Measurements from ENCODE around the gene EPM2AIP1.

Gene EPM2AIP1

DNA sequence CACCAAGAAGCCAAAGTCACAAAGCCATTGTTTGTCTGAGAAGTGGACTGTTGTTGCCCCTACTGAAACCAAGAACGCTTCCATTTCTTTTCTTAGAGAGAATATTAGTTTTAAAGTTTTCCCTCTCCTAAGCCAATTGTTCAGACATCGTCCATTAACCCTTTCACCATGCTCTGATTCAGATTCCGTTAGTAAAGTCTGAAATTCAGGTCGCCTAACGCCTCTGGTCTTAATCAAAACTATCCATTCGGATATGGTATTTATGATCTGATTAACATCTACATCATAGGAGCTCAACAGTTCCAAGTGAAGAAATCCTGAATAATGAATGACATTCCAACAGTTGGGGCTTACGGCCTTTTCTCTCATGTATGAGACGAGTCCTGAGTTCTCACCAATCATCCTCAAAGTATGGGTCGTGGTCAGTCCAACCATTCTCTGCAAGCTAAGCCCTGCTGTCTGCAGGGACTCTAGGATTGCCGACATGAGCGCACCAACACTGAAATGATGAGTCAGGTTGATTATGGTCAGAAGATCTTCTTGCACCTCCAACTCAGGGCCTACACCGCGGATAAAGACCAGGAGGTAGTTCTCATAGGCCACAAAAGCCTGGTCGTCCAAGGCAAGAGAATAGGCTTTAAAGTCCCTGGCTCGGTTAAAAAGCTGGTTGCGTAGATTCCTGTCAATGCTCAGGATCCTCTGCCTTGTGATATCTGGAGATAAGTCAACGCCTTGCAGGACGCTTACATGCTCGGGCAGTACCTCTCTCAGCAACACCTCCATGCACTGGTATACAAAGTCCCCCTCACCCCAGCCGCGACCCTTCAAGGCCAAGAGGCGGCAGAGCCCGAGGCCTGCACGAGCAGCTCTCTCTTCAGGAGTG is 767 bp downstream of the EPM2AIP1 start:
- TF ChIP-seq, protein P1, sequence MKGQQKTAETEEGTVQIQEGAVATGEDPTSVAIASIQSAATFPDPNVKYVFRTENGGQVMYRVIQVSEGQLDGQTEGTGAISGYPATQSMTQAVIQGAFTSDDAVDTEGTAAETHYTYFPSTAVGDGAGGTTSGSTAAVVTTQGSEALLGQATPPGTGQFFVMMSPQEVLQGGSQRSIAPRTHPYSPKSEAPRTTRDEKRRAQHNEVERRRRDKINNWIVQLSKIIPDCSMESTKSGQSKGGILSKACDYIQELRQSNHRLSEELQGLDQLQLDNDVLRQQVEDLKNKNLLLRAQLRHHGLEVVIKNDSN (IDR thresholded peaks at IDR 0.05), result no peak

DNA sequence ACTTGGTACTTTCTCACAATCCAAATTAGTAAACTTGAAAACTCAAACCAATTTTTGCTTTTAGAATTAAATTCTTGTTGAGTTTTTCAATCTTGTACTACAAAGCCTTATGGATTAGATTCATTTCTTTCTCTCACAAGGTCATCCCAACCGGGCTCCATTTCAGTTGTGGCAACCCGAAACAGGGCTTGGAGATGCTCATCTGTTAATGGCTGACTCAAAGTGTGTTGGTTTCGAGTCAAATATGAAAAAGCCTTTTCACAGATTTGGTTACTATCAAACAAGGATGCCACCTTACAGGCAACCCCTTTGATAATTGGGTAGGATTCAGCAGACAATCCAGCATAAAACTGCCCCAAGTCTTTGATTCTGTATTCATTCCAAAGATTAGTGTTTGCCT is 1.8 kb downstream of the EPM2AIP1 start:
- TF ChIP-seq CREB1 (IDR thresholded peaks at IDR 0.05; ENCODE audit: low read depth) (no peak), CEBPB (IDR thresholded peaks at IDR 0.05) (no peak), TAF1 (IDR thresholded peaks at IDR 0.05; ENCODE audit: low read depth) (no peak), TEAD4 (IDR thresholded peaks at IDR 0.05) (no peak), NFIC (IDR thresholded peaks at IDR 0.05) (no peak)
- TF ChIP-seq, protein P1 (IDR thresholded peaks at IDR 0.05), result no peak

DNA sequence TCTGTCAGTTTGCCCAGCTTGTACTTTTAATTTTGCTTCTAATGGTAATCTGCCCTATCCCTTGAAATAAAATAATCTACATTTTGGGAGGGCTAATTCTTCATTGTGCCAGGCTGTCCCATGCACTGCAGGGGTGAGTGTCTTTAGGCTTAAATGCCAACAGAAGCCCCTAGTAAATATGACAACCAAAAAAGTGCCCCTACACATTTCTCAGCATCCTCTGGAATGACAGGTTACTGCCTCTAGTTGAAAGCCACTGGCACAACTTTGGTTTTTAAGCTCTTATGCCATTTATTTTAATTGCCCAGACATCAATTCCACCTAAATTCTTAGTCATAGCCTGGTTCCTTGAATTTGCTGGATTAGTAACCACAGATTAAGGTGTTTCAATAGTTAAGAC is 3.4 kb downstream of the EPM2AIP1 start:
- TF ChIP-seq EGR1 (IDR thresholded peaks at IDR 0.05) (no peak), EP300 (IDR thresholded peaks at IDR 0.05; ENCODE audit: borderline replicate concordance) (no peak), CEBPB (IDR thresholded peaks at IDR 0.05) (no peak), ZBTB7A (IDR thresholded peaks at IDR 0.05; ENCODE audit: low read depth) (no peak)

DNA sequence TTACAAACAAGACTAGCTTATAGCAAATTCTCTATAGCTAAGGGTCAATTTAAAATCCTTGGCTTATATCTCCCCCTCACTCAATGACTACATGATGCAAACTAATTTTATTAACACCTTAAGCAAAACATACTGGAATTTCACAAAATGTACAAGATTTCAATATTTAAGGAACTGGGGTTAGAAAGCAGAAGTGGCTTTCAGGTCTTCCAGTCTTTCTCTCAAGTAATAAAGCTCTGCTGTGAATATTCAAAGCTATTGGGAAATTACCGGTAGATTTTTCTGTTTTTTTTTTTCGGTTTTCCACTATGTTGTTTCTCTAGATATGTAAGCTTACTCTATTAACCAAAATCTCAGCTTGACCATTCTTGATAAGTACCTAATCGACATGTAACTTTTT is 3.9 kb downstream of the EPM2AIP1 start:
- no peak for TF ChIP-seq CEBPB (IDR thresholded peaks at IDR 0.05)
- TF ChIP-seq, protein P1 (IDR thresholded peaks at IDR 0.05), result no peak
- no peak for TF ChIP-seq ZBTB7A (IDR thresholded peaks at IDR 0.05; ENCODE audit: low read depth)
- TF ChIP-seq, protein P2, sequence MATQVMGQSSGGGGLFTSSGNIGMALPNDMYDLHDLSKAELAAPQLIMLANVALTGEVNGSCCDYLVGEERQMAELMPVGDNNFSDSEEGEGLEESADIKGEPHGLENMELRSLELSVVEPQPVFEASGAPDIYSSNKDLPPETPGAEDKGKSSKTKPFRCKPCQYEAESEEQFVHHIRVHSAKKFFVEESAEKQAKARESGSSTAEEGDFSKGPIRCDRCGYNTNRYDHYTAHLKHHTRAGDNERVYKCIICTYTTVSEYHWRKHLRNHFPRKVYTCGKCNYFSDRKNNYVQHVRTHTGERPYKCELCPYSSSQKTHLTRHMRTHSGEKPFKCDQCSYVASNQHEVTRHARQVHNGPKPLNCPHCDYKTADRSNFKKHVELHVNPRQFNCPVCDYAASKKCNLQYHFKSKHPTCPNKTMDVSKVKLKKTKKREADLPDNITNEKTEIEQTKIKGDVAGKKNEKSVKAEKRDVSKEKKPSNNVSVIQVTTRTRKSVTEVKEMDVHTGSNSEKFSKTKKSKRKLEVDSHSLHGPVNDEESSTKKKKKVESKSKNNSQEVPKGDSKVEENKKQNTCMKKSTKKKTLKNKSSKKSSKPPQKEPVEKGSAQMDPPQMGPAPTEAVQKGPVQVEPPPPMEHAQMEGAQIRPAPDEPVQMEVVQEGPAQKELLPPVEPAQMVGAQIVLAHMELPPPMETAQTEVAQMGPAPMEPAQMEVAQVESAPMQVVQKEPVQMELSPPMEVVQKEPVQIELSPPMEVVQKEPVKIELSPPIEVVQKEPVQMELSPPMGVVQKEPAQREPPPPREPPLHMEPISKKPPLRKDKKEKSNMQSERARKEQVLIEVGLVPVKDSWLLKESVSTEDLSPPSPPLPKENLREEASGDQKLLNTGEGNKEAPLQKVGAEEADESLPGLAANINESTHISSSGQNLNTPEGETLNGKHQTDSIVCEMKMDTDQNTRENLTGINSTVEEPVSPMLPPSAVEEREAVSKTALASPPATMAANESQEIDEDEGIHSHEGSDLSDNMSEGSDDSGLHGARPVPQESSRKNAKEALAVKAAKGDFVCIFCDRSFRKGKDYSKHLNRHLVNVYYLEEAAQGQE (IDR thresholded peaks at IDR 0.05; ENCODE audit: low read depth), result no peak
- TF ChIP-seq TEAD4 (IDR thresholded peaks at IDR 0.05), result no peak
- TF ChIP-seq EGR1 (IDR thresholded peaks at IDR 0.05), result no peak
- TF ChIP-seq CREB1 (IDR thresholded peaks at IDR 0.05; ENCODE audit: low read depth), result no peak
- TF ChIP-seq FOXM1 (IDR thresholded peaks at IDR 0.05; ENCODE audit: borderline replicate concordance, low read depth), result no peak
- TF ChIP-seq EP300 (IDR thresholded peaks at IDR 0.05; ENCODE audit: borderline replicate concordance), result no peak

DNA sequence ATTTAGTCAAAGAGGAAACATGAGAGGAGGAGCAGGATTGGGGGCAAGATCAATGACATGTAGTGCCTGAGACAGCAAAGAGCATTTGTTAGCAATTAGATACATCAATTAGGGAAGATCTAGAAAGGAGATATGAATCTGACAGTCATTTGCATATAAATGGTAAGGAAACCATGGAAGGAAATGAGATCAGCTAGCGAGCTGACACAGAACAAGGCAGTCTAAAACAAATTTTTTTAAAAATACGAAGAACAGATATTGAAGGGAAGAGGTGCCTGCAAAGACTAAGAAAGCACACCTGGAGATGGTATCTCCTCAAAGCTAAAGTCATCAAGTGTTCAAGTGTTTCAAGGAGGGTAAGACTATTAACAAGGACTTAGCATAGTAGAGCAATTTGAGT is 4.6 kb downstream of the EPM2AIP1 start:
- TF ChIP-seq, protein P1 (IDR thresholded peaks at IDR 0.05), result no peak
- TF ChIP-seq TEAD4 (IDR thresholded peaks at IDR 0.05) (no peak), TCF12 (IDR thresholded peaks at IDR 0.05; ENCODE audit: low read depth) (no peak), EP300 (IDR thresholded peaks at IDR 0.05; ENCODE audit: borderline replicate concordance) (no peak), RAD21 (IDR thresholded peaks at IDR 0.05; ENCODE audit: low read depth) (no peak), CREB1 (IDR thresholded peaks at IDR 0.05; ENCODE audit: low read depth) (no peak), FOXM1 (IDR thresholded peaks at IDR 0.05; ENCODE audit: borderline replicate concordance, low read depth) (no peak), TAF1 (IDR thresholded peaks at IDR 0.05; ENCODE audit: low read depth) (no peak), NFIC (IDR thresholded peaks at IDR 0.05) (no peak), CEBPB (IDR thresholded peaks at IDR 0.05) (no peak), EGR1 (IDR thresholded peaks at IDR 0.05) (no peak), YY1 (IDR thresholded peaks at IDR 0.05; ENCODE audit: low read depth) (no peak), ZBTB7A (IDR thresholded peaks at IDR 0.05; ENCODE audit: low read depth) (no peak)
- TF ChIP-seq, protein P2 (IDR thresholded peaks at IDR 0.05; ENCODE audit: low read depth), result no peak
- TF ChIP-seq, protein P3, sequence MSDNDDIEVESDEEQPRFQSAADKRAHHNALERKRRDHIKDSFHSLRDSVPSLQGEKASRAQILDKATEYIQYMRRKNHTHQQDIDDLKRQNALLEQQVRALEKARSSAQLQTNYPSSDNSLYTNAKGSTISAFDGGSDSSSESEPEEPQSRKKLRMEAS (IDR thresholded peaks at IDR 0.05), result no peak

DNA sequence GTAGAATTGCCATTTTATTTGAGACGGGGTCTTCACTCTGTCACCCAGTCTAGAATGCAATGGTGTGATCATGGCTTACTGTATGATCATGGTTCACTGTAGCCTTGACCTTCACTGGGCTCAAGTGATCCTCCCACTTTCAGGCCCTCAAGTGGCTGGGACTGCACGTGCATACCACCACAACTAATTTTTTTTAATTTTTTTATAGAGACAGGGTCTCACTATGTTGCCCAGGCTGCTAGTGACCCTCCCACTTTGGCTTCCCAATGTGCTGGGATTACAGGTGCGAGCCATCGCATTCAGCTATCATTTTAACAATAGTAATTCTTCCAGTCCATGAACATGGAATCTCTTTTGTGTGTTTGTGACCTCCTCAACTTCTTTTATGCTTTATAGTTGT is 11.9 kb downstream of the EPM2AIP1 start:
- TF ChIP-seq TEAD4 (IDR thresholded peaks at IDR 0.05), result no peak
